PC-3 (cell line): ENCODE results near the gene KAT6B. TPM values are rescaled to one million over a fixed set of nuclear protein-coding genes. Genes with fewer than 3 reads are reported as not detected.

Experiments used
- ATAC-seq: fragments of 200-7000 bp; cut with Tn5 transposase; 2 replicates; pipeline ENCODE4 v1.9.1; 2020; ENCODE audit warnings: mild to moderate bottlenecking, moderate library complexity
- BruUV-seq: library from RNA; stranded (reverse); fragments of 400-500 nt; replicated peaks from 2 replicates; lab custom pipeline; 2021; lab: Mats Ljungman, UMichigan
- CTCF ChIA-PET: fragments of 300-600 bp; sonication (Branson Sonifier 250); formaldehyde crosslinking; loops from one replicate; lab custom pipeline; 2022; ENCODE audit warnings: antibody characterized with exemption; lab: Charles Lee
- POLR2A ChIA-PET: fragments of 300-600 bp; sonication (Branson Sonifier 250); formaldehyde crosslinking; loops from one replicate; lab custom pipeline; 2022; ENCODE audit warnings: antibody characterized with exemption; ENCODE audit not compliant: unreplicated experiment; lab: Charles Lee
- DNase-seq: peaks from one replicate; pipeline ENCODE4 v3.0.0-alpha.2; 2015
- H2AFZ ChIP-seq: fragments of 300-600 bp; sonication (generic); 2 replicates; pipeline ENCODE4 v1.6.0; 2016; ENCODE audit warnings: antibody characterized with exemption, low read length
- H3F3A ChIP-seq: fragments of 300-600 bp; sonication (generic); one replicate; pipeline ENCODE4 v1.6.0; 2017; ENCODE audit warnings: antibody characterized with exemption, low read length, control low read depth, mild to moderate bottlenecking; ENCODE audit not compliant: unreplicated experiment
- H3K27ac ChIP-seq: fragments of 300-600 bp; sonication (generic); 2 replicates; pipeline ENCODE4 v1.5.1; 2016; ENCODE audit warnings: mild to moderate bottlenecking, low read length
- H3K27me3 ChIP-seq: fragments of 300-600 bp; sonication (generic); 2 replicates; pipeline ENCODE4 v1.6.1; 2016; ENCODE audit warnings: low read length, mixed read lengths
- H3K36me3 ChIP-seq: fragments of 300-600 bp; sonication (generic); 2 replicates; pipeline ENCODE4 v1.6.1; 2016; ENCODE audit warnings: low read depth, mixed run types, low read length, mixed read lengths
- H3K4me1 ChIP-seq: fragments of 300-600 bp; sonication (generic); 2 replicates; pipeline ENCODE4 v1.5.1; 2016; ENCODE audit warnings: low read length; ENCODE audit not compliant: insufficient read depth
- H3K4me2 ChIP-seq: fragments of 300-600 bp; sonication (generic); 2 replicates; pipeline ENCODE4 v1.6.0; 2016; ENCODE audit warnings: low read length
- H3K4me3 ChIP-seq: fragments of 300-600 bp; sonication (generic); 2 replicates; pipeline ENCODE4 v1.5.1; 2016; ENCODE audit warnings: mild to moderate bottlenecking, low read length, mixed read lengths
- H3K79me2 ChIP-seq: fragments of 300-600 bp; sonication (generic); 2 replicates; pipeline ENCODE4 v1.6.1; 2017; ENCODE audit warnings: low read length, mixed read lengths
- H3K9ac ChIP-seq: fragments of 300-600 bp; sonication (generic); 2 replicates; pipeline ENCODE4 v1.6.0; 2016; ENCODE audit warnings: mild to moderate bottlenecking, low read length
- H3K9me2 ChIP-seq: fragments of 300-600 bp; sonication (generic); replicated peaks from 2 replicates; pipeline ENCODE4 v1.6.1; 2016; ENCODE audit warnings: mixed run types, low read length, mixed read lengths
- H3K9me3 ChIP-seq: fragments of 300-600 bp; sonication (generic); 2 replicates; pipeline ENCODE4 v1.6.1; 2016; ENCODE audit warnings: low read length, mixed read lengths
- H4K20me1 ChIP-seq: fragments of 300-600 bp; sonication (generic); 2 replicates; pipeline ENCODE4 v1.6.1; 2016; ENCODE audit warnings: low read length, mixed read lengths
- EZH2 ChIP-seq: fragments of 300-600 bp; sonication (generic); IDR thresholded peaks from one replicate; pipeline ENCODE4 v1.6.1; 2017; ENCODE audit warnings: antibody characterized with exemption, mild to moderate bottlenecking, low read length; ENCODE audit not compliant: unreplicated experiment
- EZH2phosphoT487 ChIP-seq: fragments of 300-600 bp; sonication (generic); IDR thresholded peaks from 2 replicates; pipeline ENCODE4 v1.6.1; 2018; ENCODE audit warnings: mild to moderate bottlenecking, antibody characterized with exemption, low read length, borderline replicate concordance
- intact Hi-C: fragments of 100-400 bp; cut with micrococcal nuclease; formaldehyde crosslinking; loops from 2 replicates; pipeline ENCODE4 v1.9.0; 2023
- total RNA-seq: library from RNA; depleted of rRNA; stranded (reverse); fragments of >200 nt; gene quantifications from 2 replicates; pipeline ENCODE4 v1.2.3, GENCODE V29; 2014
- TF ChIP-seq, protein P1 (sequence below): fragments of 300-600 bp; sonication (generic); conservative IDR thresholded peaks from 2 replicates; pipeline ENCODE4 v1.5.1; 2017; ENCODE audit warnings: antibody characterized with exemption, low read depth, mild to moderate bottlenecking, low read length

The KAT6B gene
- total RNA-seq, 1 experiment from 2014 or later = 94.5 TPM

DNA sequence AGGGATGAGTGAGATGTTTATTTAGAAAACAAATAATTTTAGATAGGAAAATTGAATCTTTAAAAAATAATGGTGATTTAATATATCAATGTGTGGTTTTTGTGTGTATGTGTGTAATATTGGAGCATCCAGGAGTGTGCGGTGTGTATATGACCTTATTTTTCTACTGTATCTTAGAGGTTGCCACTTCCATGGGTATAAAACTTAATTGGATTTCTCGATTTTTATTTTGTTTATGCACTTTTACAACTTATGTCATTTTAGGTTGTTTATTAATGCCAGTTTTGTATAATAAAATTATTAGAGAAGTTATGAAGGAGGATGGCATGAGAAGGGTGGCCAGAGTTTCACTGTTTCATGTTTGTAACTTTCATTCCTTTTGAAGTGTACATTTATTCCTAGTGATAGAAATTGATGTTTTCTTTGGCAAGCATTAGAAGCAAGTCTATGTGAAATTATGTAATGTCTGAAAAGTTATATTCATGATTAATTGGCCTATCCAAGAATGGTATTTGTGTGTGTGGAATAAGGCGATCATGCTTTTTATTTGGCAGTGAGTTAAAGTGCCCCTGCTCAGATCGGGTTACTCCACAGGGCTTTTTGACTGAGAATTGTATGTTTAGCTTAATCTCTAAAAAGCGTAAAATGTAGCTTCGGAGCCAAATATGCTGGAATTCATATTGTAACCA, 110.3 kb downstream of the KAT6B start:
- POLR2A ChIA-PET = no interaction called here
- H2AFZ ChIP-seq = no peak overlapping the region
- no TSS peak for BruUV-seq
- no peaks in the 10 kb centered on the region for H3K9me2 ChIP-seq
- DNase-seq = no peak
- peak; percentile 21 for ATAC-seq
- peaks cover 89% of the 10 kb centered on the region for H3K79me2 ChIP-seq
- no peaks in the 10 kb centered on the region for H3F3A ChIP-seq
- H3K27me3 ChIP-seq = no peaks in the 10 kb centered on the region
- TF ChIP-seq EZH2phosphoT487 (no peak), EZH2 (no peak)
- TF ChIP-seq, protein P1, sequence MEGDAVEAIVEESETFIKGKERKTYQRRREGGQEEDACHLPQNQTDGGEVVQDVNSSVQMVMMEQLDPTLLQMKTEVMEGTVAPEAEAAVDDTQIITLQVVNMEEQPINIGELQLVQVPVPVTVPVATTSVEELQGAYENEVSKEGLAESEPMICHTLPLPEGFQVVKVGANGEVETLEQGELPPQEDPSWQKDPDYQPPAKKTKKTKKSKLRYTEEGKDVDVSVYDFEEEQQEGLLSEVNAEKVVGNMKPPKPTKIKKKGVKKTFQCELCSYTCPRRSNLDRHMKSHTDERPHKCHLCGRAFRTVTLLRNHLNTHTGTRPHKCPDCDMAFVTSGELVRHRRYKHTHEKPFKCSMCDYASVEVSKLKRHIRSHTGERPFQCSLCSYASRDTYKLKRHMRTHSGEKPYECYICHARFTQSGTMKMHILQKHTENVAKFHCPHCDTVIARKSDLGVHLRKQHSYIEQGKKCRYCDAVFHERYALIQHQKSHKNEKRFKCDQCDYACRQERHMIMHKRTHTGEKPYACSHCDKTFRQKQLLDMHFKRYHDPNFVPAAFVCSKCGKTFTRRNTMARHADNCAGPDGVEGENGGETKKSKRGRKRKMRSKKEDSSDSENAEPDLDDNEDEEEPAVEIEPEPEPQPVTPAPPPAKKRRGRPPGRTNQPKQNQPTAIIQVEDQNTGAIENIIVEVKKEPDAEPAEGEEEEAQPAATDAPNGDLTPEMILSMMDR = no peak
- CTCF ChIA-PET = interaction anchor here (0.5 kb wide), 1 partner anchor 106 kb away, joined by 8 read pairs; no protein-coding TSS in a partner anchor
- no peaks in the 10 kb centered on the region; the same call in 1 of the 2 replicates for H4K20me1 ChIP-seq
- no peak overlapping the region for H3K27ac ChIP-seq
- no peaks in the 10 kb centered on the region for H3K9me3 ChIP-seq
- H3K36me3 ChIP-seq = no peaks in the 10 kb centered on the region
- peaks cover 11% of the 10 kb centered on the region for H3K4me1 ChIP-seq
- intact Hi-C loops = no loop called here
- H3K9ac ChIP-seq = no peak overlapping the region
- H3K4me2 ChIP-seq = no peak overlapping the region
- H3K4me3 ChIP-seq = no peak overlapping the region

DNA sequence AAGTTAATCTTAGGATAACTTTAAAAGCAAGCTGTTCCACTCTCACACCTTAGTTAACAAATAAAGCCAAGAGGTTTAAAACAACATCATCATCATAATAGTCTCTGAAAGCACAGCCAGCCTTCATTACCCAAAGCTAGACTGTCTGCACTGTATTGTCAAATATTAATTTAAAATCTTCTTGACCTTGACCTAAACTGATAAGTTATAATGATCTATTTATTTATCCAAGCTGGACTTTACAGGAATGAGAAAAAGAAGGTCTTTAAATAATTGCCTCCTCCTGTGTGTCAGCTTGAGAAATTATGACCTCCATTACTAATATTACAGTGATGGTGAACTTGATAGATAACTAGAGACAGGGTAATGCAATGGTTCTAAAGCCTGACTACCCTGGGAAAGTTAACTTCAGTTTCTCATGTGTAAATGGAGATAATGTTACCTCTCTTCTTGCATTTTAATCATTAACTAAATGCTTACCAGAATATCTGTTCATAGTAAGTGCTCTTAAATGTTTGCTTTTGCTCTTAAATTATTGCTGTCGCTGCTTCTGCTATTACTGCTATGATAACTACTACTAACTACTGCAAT, 111.0 kb downstream of the KAT6B start:
- no peak for ATAC-seq
- no peak overlapping the region for H3K4me2 ChIP-seq
- no peaks in the 10 kb centered on the region; the same call in 1 of the 2 replicates for H4K20me1 ChIP-seq

More for the DNA sequence above, 111.0 kb downstream of the KAT6B start:
- H3K27me3 ChIP-seq = no peaks in the 10 kb centered on the region
- CTCF ChIA-PET = interaction anchor here (0.5 kb wide), 1 partner anchor 107 kb away, joined by 8 read pairs; no protein-coding TSS in a partner anchor
- H3K4me3 ChIP-seq = no peak overlapping the region
- no peaks in the 10 kb centered on the region for H3F3A ChIP-seq
- H3K27ac ChIP-seq = no peak overlapping the region
- intact Hi-C loops = no loop called here
- peaks cover 11% of the 10 kb centered on the region for H3K4me1 ChIP-seq
- no peak overlapping the region for H3K9ac ChIP-seq
- H2AFZ ChIP-seq = no peak overlapping the region
- H3K9me3 ChIP-seq = no peaks in the 10 kb centered on the region
- TF ChIP-seq EZH2phosphoT487 (no peak), EZH2 (no peak)
- TF ChIP-seq, protein P1 = no peak
- H3K79me2 ChIP-seq = peaks cover 88% of the 10 kb centered on the region
- H3K36me3 ChIP-seq = no peaks in the 10 kb centered on the region
- no TSS peak for BruUV-seq
- no peaks in the 10 kb centered on the region for H3K9me2 ChIP-seq
- POLR2A ChIA-PET = interaction anchor here (0.6 kb wide), 1 partner anchor 99 kb away, joined by 3 read pairs; no protein-coding TSS in a partner anchor
- no peak for DNase-seq
